Fibroblast of skin of abdomen (primary cell): Measurements from ENCODE around the gene FKBP10.
"Not testable (repeated sequence)": the region's sequence is repeated elsewhere in the genome, so short reads cannot be mapped to it uniquely, and the experiment has no call there.

Experiments
- DNase-seq: peaks from one replicate; pipeline ENCODE4 v3.0.0-alpha.2; 2013

The FKBP10 gene

GRCh38 chr17:41839448-41839847 is 26.6 kb downstream of the FKBP10 start:
- DNase-seq, result not testable (repeated sequence)

- DNase-seq, result not testable (repeated sequence)
Observed at GRCh38 chr17:41840781-41841180, 28.0 kb downstream of the FKBP10 start.

GRCh38 chr17:41844971-41845370 is 32.2 kb downstream of the FKBP10 start:
- DNase-seq, result no peak

- no peak for DNase-seq
Observed at GRCh38 chr17:41848788-41849187, 36.0 kb downstream of the FKBP10 start.

GRCh38 chr17:41849251-41849990 is 36.6 kb downstream of the FKBP10 start:
- no peak for DNase-seq

GRCh38 chr17:41851382-41851781 is 38.6 kb downstream of the FKBP10 start:
- not testable (repeated sequence) for DNase-seq

- DNase-seq, result no peak
Observed at GRCh38 chr17:41860254-41860931, 47.6 kb downstream of the FKBP10 start.

- DNase-seq, result no peak
Observed at GRCh38 chr17:41863074-41863848, 50.5 kb downstream of the FKBP10 start.

GRCh38 chr17:41864498-41864835 is 51.7 kb downstream of the FKBP10 start:
- no peak for DNase-seq

GRCh38 chr17:41864836-41865595 is 52.2 kb downstream of the FKBP10 start, which contains the start of gene KLHL11:
TSS of gene KLHL11 (minus strand) at chr17:41865423. CDS start at chr17:41865370, 53 bp downstream.
- DNase-seq, result peak; percentile 88

- DNase-seq, result no peak
Observed at GRCh38 chr17:41865596-41865893, 52.7 kb downstream of the FKBP10 start.

GRCh38 chr17:41868568-41868967 is 55.8 kb downstream of the FKBP10 start:
- DNase-seq, result no peak

- DNase-seq, result no peak
Observed at GRCh38 chr17:41869426-41869825, 56.6 kb downstream of the FKBP10 start.

GRCh38 chr17:41870097-41870496 is 57.3 kb downstream of the FKBP10 start:
- DNase-seq, result no peak

GRCh38 chr17:41870627-41871026 is 57.8 kb downstream of the FKBP10 start:
- no peak for DNase-seq

GRCh38 chr17:41871789-41872188 is 59.0 kb downstream of the FKBP10 start:
- no peak for DNase-seq
